CD4-positive, alpha-beta T cell treated with Interleukin-6 for 4 hours (primary cell): Measurements from ENCODE around the gene ATP5F1C.

Experiments used
- DNase-seq: peaks from one replicate; pipeline ENCODE4 v3.0.0-alpha.2; 2020; ENCODE audit warnings: mixed read lengths

The ATP5F1C gene

GRCh38 chr10:7853226-7853842, 65.4 kb downstream of the ATP5F1C start:
- DNase-seq, result no peak

- no peak for DNase-seq
Measured at GRCh38 chr10:7853890-7854289, 65.9 kb downstream of the ATP5F1C start.

GRCh38 chr10:7855205-7855604, 67.2 kb downstream of the ATP5F1C start:
- no peak for DNase-seq

- no peak for DNase-seq
Measured at GRCh38 chr10:7856678-7857077, 68.7 kb downstream of the ATP5F1C start.

GRCh38 chr10:7857262-7857661, 69.3 kb downstream of the ATP5F1C start:
- no peak for DNase-seq
